ENCODE measurements around the gene LAMTOR1.

LAMTOR1 gene

DNA sequence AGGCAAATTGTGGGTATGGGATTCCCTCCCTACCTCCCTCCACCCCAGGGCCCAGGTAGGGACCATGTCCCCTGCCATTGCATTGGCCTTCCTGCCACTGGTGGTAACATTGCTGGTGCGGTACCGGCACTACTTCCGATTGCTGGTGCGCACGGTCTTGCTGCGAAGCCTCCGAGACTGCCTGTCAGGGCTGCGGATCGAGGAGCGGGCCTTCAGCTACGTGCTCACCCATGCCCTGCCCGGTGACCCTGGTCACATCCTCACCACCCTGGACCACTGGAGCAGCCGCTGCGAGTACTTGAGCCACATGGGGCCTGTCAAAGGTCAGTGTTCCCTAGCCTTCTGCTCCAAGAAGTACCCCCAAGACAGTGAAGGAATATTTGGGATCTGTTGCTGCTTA is 2.8 kb upstream of the LAMTOR1 start, which contains the start of gene TOMT:
Gene TOMT, plus strand, starts transcription at position 37 of the 400 bp plus-strand sequence. Its CDS starts 28 bp downstream, at position 65.
- Histone ChIP-seq H4K20me1 (ENCODE audit: low read depth, low read length) (no peaks in the 10 kb centered on the region), H3K79me2 (ENCODE audit: insufficient read depth, low read length) (peaks cover 21% of the 10 kb centered on the region), H3K4me2 (ENCODE audit: low read depth, low read length, poor library complexity, severe bottlenecking) (no peak within 1 kb of the TSS), H3K27me3 (ENCODE audit: low read length) (no peaks in the 10 kb centered on the region), H3K9ac (ENCODE audit: low read length) (no peak within 1 kb of the TSS), H3K27ac (ENCODE audit: low read depth, low read length) (no peak within 1 kb of the TSS), H2AFZ (ENCODE audit: low read depth, low read length, severe bottlenecking) (no peak within 1 kb of the TSS), H3K9me3 (ENCODE audit: insufficient read depth, low read length) (no peaks in the 10 kb centered on the region), H3K36me3 (ENCODE audit: low read length) (no peaks in the 10 kb centered on the region), H3K4me3 (ENCODE audit: insufficient read depth, low read length, poor library complexity, severe bottlenecking) (no peak within 1 kb of the TSS), H3F3A (ENCODE audit: insufficient read depth) (no peaks in the 10 kb centered on the region), H3K9me2 (replicated peaks; ENCODE audit: insufficient read depth, low read length) (no peaks in the 10 kb centered on the region)
- TF ChIP-seq, protein P1, sequence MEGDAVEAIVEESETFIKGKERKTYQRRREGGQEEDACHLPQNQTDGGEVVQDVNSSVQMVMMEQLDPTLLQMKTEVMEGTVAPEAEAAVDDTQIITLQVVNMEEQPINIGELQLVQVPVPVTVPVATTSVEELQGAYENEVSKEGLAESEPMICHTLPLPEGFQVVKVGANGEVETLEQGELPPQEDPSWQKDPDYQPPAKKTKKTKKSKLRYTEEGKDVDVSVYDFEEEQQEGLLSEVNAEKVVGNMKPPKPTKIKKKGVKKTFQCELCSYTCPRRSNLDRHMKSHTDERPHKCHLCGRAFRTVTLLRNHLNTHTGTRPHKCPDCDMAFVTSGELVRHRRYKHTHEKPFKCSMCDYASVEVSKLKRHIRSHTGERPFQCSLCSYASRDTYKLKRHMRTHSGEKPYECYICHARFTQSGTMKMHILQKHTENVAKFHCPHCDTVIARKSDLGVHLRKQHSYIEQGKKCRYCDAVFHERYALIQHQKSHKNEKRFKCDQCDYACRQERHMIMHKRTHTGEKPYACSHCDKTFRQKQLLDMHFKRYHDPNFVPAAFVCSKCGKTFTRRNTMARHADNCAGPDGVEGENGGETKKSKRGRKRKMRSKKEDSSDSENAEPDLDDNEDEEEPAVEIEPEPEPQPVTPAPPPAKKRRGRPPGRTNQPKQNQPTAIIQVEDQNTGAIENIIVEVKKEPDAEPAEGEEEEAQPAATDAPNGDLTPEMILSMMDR (IDR thresholded peaks at IDR 0.05; ENCODE audit: insufficient read depth, low read length, poor library complexity, severe bottlenecking): no peak
- TF ChIP-seq EZH2phosphoT487 (conservative IDR thresholded peaks at IDR 0.05; ENCODE audit: low read length): no peak

DNA sequence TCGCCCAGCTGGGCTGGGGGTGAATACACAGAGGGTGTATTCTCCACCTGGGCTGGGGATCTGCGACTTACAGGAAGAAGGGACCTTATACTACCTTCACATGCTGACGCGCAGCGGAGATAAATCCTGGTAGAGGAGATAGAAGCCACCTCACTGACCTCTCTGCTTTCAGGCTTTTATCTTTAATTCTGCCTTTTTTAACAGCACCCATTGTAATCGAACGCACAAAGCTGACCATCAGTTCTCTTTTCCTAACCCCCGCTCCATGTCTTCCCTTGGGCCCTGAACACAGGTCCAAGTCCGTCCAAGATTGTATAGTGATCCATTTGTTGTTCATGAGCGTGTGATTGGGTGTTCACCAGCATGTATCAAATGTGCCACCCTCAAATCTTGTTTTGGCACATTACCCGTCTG is 664 bp upstream of the LAMTOR1 start:
- TF ChIP-seq, protein P1 (IDR thresholded peaks at IDR 0.05; ENCODE audit: insufficient read depth, low read length, poor library complexity, severe bottlenecking): no peak
- TF ChIP-seq EZH2phosphoT487 (conservative IDR thresholded peaks at IDR 0.05; ENCODE audit: low read length): no peak

DNA sequence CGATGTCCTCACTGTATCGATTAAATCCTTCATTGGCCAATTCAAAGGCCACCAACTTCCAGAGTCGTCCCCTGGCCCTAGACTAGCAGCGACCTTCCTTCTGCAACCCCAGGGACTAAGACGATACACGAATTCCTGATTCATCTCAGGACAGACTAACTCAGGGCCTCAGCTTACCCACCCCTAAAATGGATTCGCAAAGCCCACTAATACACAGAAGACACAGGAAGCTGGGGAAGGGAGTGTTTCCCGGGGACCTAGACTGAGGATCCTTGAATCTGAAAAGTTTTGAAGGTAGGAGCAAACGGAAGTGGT is 509 bp downstream of the LAMTOR1 start:
- Histone ChIP-seq H3K36me3 (ENCODE audit: low read length) (no peaks in the 10 kb centered on the region), H3K9me2 (replicated peaks; ENCODE audit: insufficient read depth, low read length) (no peaks in the 10 kb centered on the region), H3F3A (ENCODE audit: insufficient read depth) (no peaks in the 10 kb centered on the region), H3K9ac (ENCODE audit: low read length) (peak overlapping the region; percentile 96), H3K27me3 (ENCODE audit: low read length) (no peaks in the 10 kb centered on the region), H3K27ac (ENCODE audit: low read depth, low read length) (peak overlapping the region; percentile 76), H3K9me3 (ENCODE audit: insufficient read depth, low read length) (no peaks in the 10 kb centered on the region), H4K20me1 (ENCODE audit: low read depth, low read length) (no peaks in the 10 kb centered on the region), H2AFZ (ENCODE audit: low read depth, low read length, severe bottlenecking) (peak overlapping the region; percentile 28), H3K4me2 (ENCODE audit: low read depth, low read length, poor library complexity, severe bottlenecking) (peak overlapping the region; percentile 79), H3K4me3 (ENCODE audit: insufficient read depth, low read length, poor library complexity, severe bottlenecking) (peak overlapping the region; percentile 97), H3K79me2 (ENCODE audit: insufficient read depth, low read length) (peaks cover 38% of the 10 kb centered on the region)
- no peak for TF ChIP-seq EZH2phosphoT487 (conservative IDR thresholded peaks at IDR 0.05; ENCODE audit: low read length)
- TF ChIP-seq, protein P1 (IDR thresholded peaks at IDR 0.05; ENCODE audit: insufficient read depth, low read length, poor library complexity, severe bottlenecking): no peak

More for the DNA sequence above, 664 bp upstream of the LAMTOR1 start:
- H3K9me3 ChIP-seq (ENCODE audit: insufficient read depth, low read length): no peaks in the 10 kb centered on the region
- H4K20me1 ChIP-seq (ENCODE audit: low read depth, low read length): no peaks in the 10 kb centered on the region
- peak overlapping the region; percentile 49 for H3K4me2 ChIP-seq (ENCODE audit: low read depth, low read length, poor library complexity, severe bottlenecking)
- H3K9ac ChIP-seq (ENCODE audit: low read length): no peak overlapping the region
- H3K27me3 ChIP-seq (ENCODE audit: low read length): no peaks in the 10 kb centered on the region
- peak overlapping the region; percentile 3 for H2AFZ ChIP-seq (ENCODE audit: low read depth, low read length, severe bottlenecking)
- H3K36me3 ChIP-seq (ENCODE audit: low read length): no peaks in the 10 kb centered on the region
- H3K4me3 ChIP-seq (ENCODE audit: insufficient read depth, low read length, poor library complexity, severe bottlenecking): peak overlapping the region; percentile 37
- no peak overlapping the region for H3K27ac ChIP-seq (ENCODE audit: low read depth, low read length)
- no peaks in the 10 kb centered on the region for H3K9me2 ChIP-seq (replicated peaks; ENCODE audit: insufficient read depth, low read length)
- H3K79me2 ChIP-seq (ENCODE audit: insufficient read depth, low read length): peaks cover 38% of the 10 kb centered on the region
- H3F3A ChIP-seq (ENCODE audit: insufficient read depth): no peaks in the 10 kb centered on the region

All from SU-DHL-6 (cell line).